Measurements from ENCODE around the gene PTPRT. TPM values are rescaled to one million over a fixed set of nuclear protein-coding genes. Genes with fewer than 3 reads are reported as not detected.
A peak's percentile ranks its signal among the peaks of the same experiment; 100 is the strongest.

PTPRT gene
- total RNA-seq, 1 donor from 2014 or later, result 0.11 TPM

DNA sequence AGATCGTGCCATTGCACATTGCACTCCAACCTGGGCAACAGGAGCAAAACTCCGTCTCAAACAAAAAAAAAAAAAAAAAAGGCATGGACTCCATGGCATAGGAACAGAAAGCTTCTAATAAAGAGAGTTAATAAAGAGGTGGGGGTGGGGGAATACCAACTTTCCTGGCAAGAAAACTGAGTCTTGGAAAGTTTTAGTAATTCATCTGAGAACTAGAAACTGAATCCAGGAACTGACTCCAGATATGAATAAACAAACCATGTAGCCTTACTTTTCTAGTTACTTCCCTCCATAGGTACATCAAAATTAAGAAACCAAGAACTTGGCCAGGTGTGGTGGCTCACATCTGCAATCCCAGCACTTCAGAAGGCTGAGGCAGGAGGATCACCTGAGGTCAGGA, 38.5 kb downstream of the PTPRT start:
- no peak for DNase-seq
- no peak for ATAC-seq (ENCODE audit: poor library complexity)
- intact Hi-C loops (cut with DNase I), result no loop called here

DNA sequence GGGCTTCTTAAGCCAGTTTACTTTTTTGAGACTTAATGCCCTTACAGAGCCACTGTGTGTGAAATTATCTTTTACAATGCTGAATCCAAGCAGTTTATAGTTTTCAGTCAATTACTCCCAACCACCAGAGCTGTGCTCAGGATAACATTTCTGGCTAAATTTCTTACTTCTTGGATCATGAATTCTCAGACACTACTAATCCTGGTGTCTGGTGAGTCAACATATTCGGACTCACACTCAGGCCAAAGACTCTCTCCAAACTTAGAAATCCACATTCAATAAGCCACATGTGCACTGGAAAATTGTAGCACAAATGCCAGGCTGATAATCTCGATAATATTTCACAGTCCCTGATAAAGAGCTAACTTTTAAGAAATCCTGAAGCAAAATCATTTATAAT, 49.0 kb downstream of the PTPRT start:
- intact Hi-C loops (cut with DNase I), result no loop called here
- DNase-seq, result no peak
- no peak for ATAC-seq (ENCODE audit: poor library complexity)

DNA sequence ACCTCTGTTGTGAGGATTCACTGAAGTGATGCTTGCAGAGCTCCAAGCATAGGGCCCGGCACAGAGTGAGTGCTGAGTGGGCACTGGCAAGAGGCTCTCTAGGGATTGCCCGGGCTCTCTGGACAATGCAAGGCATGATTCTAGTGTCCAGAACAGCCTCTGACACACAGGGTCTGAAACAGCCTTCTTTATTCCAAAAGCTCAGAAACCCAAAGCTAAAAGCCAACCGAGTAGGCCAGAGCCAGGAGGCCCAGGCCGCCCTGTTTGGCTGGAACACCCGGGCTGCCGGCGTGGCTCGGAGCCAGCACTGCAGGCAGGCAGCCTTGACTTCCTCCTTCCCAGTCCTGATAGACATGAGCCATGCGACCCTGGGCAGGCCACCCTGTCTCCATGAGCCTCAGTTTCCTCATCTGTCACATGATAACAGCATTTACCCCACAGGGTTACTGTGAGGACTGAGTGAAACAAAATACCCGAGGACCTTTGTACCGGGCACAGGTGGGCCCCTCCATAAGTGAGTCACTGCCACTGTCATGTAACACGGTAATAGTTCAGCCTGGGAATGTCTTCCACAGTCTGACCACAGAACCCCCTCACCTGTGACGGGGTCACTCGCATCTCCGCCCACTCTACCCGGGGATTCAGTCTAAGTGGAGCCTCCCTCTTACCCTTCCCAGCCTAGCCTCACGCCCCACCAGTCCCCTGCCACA, 51.5 kb downstream of the PTPRT start:
- no peak for ATAC-seq (ENCODE audit: poor library complexity)

DNA sequence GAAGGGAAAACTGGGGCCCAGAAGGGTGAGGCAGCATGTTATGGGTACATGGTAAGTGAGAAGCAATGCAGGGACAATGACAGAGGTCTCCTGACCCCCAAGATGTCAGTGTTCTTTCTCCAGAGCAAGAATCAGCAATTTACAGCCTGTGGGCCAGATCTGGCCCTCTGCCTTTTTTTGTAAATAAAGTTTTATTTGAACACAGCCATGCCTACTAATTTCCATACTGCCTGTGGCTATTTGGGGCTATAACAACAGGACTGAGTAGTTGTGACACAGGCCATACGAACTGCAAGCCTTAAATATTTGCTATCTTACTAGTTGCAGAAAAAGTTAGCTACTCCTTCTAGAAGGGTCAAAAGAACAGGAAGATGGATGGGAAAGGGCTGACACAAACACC, 52.5 kb downstream of the PTPRT start:
- DNase-seq, result no peak
- ATAC-seq (ENCODE audit: poor library complexity), result no peak
- intact Hi-C loops (cut with DNase I), result no loop called here

More for the DNA sequence above, 51.5 kb downstream of the PTPRT start:
- peak; percentile 47 for DNase-seq
- intact Hi-C loops (cut with DNase I), result no loop called here

DNA sequence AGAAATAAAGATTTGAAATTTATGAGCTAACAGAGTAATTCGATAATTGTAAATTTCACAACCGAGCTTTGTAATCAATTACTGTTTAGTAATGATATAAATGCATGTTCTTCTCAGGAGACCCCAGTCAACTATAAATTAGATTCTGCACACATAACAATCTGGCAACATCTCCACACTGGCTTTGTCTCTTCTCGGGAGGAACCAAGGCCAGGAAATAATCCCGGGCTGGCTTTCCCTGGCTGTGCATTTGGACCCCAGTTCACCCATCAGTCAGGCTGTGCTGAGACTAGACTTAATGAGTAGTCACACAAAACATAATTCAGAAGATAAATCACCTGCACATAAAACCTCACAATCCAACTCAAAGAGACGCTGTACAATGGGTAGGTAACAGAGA, 65.5 kb downstream of the PTPRT start:
- intact Hi-C loops (cut with DNase I), result no loop called here
- DNase-seq (no peak), ATAC-seq (ENCODE audit: poor library complexity) (no peak)

DNA sequence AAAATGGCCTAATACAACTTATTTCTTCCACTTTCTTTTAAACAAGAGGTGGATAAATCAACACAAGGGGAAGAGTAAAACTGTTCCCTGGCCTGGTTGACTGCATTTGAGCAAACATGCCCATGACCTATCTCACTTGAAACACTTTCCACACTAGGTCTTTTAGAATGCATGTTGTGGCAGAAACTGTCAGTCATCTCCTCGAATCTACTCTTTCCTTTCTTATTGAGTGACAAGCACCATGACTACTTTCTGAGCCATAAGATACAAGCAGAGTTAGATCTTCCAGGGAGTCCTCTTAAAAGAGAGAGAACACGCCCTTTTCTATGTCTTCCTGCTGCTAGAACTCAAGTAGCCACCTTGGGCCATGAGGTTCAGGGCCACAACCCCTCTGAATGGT, 66.5 kb downstream of the PTPRT start:
- no peak for ATAC-seq (ENCODE audit: poor library complexity)
- intact Hi-C loops (cut with DNase I), result no loop called here
- no peak for DNase-seq

DNA sequence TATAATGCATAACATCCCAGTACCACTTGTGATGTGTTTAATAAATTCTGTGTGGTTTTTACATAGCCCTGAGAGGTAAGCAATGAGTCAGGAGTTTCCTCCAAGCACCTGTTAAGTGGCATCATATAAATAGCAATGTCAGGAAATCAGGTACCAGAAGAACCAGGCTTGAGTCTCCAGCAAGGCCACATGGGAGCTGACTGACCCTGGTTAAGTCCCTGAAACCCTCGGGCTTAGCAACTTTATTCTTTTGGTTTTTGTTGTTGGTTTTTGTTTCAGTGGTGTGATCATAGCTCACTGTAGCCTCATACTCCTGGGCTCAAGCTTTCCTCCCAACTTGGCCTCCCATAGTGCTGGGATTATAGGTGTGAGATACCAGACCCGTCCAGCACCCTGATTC, 70.0 kb downstream of the PTPRT start:
- ATAC-seq (ENCODE audit: poor library complexity) (no peak), DNase-seq (no peak)
- intact Hi-C loops (cut with DNase I), result no loop called here

DNA sequence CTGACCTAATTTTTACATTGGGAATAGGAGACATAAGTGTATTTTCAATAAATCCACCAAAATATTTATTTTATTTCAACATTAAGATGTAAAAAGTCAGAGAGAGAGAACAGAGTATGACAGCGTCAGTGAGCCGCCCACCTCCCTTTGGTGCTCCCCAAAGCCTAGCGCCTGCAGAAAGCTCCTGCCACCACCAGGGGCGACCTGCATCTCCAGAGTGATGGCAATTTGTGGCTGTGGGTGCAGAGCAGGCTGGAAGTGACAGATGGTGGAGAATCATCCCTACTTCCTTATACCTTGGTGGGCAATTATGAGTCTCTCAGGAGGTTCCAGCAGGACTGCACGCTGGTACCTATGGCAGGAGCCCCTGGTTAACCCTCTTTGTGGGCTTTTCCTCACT, 87.3 kb downstream of the PTPRT start:
- ATAC-seq (ENCODE audit: poor library complexity) (no peak), DNase-seq (no peak)
- intact Hi-C loops (cut with DNase I), result no loop called here

DNA sequence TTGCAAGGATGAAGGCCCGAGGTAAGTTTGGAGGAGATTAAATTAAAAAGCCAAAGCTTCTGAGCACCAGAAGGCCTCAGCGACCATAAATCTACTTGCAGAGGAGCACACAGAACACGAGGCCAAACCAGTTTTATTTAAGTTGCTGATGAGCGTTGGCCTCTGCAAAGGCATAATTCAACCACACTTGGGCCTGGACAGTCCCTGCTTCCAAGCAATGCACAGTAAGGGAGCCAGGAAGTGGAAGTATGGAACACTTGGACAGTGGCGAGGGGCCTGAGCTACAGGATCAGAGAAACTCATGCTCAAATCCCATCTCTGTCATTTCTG, 92.8 kb downstream of the PTPRT start:
- intact Hi-C loops (cut with DNase I), result no loop called here
- DNase-seq, result no peak
- ATAC-seq (ENCODE audit: poor library complexity), result no peak

DNA sequence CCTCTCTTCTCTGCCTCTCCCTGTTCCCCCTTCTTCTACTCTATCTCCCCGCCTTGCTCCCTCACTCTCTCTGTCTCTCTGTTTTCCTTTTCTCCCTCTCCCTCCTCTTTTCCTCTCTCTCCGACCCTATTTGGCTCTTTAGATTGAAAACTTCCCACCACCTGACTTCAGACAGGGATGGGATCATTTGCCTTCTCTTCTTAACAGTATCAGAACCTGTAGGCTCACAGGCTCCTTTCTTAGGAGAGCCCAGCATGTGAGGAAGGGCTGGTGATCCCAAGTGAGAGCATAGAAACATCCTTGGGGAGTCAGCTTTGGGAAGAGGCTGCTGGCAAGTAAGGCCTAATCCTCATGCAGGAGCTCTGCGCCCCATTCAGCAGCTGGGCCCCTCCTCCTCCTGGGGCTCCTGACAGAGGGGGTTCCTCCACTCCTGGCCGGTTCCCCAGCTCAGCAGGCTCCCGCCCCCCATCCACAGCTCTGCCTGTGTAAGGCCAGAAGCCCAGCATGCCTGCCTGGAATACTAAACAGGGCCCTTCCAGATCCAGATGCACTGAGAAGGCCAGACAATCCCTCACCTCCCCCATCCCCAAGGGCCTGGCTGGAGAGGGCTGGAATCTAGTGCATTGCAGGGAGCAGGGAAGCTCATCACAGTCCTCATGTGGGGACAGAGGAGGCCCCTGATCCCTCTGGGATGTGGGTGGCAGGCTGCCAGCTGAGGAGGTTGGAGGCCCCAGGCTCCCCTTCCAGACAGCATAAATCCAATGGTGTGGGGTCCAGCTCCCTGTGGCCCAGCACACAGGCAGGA, 93.4 kb downstream of the PTPRT start:
- intact Hi-C loops (cut with DNase I), result no loop called here
- no peak for ATAC-seq (ENCODE audit: poor library complexity)

DNA sequence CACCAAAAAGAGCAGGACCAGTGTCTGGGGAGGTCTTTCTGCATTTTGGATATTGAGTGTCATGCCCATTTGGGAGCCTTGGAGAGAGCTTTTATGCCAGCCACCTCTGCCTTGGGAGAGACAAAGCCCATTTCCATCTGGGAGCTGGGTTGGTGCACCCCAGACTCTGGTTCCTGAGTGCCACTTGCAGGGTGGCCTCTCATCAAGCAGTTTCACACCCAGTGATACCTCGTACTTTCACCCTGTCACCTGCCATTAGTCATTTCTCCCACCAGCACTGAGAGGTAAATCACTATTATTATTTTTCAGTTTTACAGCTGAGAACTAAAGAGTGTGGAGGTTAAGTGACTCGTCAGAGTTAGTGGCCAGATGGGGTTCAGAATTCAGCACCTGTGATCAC, 94.7 kb downstream of the PTPRT start:
- DNase-seq (no peak), ATAC-seq (ENCODE audit: poor library complexity) (no peak)
- intact Hi-C loops (cut with DNase I), result no loop called here

More for the DNA sequence above, 93.4 kb downstream of the PTPRT start:
- no peak for DNase-seq

DNA sequence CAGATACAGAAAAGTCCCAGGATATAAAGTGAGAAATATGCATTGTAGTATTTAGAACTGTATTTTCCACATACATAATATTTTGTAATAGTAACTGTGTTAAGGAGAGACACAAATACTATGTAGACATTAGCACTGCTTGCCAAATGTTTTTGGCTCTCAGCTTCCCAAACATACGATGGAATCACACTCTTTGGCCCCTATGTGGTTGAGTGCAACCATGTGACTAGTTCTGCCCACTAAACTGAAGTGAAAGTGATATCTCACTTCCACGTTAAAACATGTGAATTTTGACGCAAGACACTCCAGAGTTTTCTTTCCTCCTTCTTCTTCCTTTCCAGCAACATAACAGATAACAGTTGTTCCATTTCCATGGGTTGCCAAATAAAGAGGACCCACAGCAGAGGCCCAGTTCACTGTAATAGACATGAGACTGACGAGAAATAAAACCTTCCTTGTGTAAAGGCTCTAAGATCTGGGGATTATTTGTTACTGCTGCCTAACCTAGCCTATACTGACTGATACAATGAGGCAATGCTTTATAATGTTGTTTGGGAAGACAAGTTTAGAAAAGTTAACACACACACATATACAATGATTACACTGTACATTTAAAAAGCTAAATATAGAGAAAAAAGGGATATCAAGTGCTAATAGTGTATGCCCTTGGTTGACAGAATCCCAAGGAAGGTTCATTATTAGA, 97.2 kb downstream of the PTPRT start:
- DNase-seq (no peak), ATAC-seq (ENCODE audit: poor library complexity) (no peak)
- intact Hi-C loops (cut with DNase I), result no loop called here

DNA sequence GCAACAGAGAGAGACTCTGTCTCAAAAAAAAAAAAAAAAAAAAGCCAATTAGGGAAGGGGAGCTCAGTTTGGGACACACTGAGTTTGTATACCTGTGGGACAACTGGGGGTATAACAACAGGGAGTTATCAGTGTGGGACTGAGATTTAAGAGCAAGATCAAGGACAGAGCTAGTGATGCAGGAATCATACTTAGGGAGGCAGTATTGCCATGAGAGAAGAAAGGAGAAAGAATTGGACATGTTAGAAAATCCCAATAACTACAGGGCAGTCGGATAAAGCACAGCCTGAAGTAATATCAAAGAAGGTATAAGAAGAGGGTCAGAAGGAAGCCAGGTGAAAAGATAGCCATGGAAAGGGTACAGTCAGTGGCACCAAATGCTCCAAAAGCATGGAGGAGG, 121.2 kb downstream of the PTPRT start:
- intact Hi-C loops (cut with DNase I), result no loop called here
- no peak for ATAC-seq (ENCODE audit: poor library complexity)
- DNase-seq, result no peak

DNA sequence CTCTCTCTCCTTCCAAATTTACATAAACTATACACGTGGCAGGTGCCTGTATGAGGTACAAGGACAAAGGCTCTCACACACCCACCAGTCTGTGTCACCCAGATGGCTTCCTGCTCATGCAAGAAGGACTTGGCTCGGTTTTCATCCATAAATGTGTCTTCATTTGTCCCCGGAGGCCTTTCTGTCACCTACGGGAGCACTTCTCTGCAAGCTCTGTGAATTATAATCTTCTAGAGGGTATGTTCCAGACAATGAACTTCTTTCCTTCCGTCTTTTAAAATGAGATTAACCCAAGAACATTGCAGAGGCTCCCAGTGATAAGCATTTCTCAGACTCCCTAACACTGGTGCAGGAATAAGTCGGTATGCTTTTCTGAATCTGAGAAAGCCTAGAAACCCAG, 123.6 kb downstream of the PTPRT start:
- intact Hi-C loops (cut with DNase I), result no loop called here
- ATAC-seq (ENCODE audit: poor library complexity) (no peak), DNase-seq (no peak)

DNA sequence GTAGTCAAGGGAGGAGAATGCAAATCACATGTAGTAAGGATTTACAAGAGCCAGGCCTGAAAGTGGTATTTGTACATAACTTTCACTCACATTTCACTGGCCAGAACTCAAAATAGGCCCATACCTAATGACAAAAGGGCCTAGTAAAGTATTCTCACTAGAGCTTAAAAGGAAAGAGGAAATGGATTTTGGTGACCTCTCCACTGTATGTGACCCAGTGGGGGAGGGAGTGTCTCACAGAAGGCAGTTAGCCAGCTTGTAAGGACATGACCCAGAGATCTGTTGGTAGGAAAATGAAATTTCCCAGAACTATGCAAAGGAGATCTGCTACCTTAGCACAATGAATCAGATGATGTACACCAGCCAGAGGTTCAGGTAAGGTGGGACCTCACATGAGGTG, 124.4 kb downstream of the PTPRT start:
- DNase-seq (no peak), ATAC-seq (ENCODE audit: poor library complexity) (no peak)
- intact Hi-C loops (cut with DNase I), result no loop called here

DNA sequence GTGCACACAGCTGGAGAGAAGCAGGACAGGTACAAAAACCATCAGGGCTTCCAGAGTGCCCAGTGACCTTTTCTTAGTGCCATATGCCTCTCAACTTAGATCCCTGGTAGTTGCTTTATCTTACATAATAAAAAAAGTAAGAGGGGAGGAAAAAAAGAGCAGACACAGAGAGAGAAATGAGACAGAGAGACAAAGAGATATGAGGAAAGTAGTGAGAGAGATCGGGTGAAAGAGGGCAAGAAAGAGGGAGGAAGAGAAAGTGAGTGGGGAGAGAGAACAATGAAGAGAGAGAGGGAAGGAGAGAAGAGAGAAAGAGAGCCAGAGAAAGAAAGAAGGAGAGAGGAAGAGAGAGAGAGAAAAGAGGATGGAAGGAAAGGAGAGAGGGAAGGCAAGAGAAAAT, 131.6 kb downstream of the PTPRT start:
- DNase-seq, result no peak
- intact Hi-C loops (cut with DNase I), result no loop called here
- ATAC-seq (ENCODE audit: poor library complexity), result no peak

DNA sequence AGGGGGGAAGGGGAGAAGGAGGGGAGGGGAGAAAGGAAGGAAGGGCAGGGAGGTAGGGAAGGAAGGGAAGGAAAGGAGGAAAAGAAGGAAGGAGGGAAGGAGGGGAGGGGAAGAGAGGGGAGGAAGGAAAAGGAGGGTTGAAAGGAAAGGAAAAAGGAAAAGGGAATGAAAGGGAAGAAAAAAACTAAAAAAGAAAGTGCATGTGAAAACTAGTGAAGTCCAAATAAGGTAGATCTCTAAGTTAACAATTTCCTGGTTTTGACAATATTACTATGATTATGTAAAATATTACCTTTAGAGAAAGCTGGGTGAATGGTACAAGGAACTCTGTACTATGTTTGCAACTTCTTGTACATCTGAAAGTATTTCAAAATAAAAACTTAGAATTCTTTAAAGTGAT, 132.4 kb downstream of the PTPRT start:
- intact Hi-C loops (cut with DNase I), result no loop called here
- ATAC-seq (ENCODE audit: poor library complexity), result no peak
- no peak for DNase-seq

DNA sequence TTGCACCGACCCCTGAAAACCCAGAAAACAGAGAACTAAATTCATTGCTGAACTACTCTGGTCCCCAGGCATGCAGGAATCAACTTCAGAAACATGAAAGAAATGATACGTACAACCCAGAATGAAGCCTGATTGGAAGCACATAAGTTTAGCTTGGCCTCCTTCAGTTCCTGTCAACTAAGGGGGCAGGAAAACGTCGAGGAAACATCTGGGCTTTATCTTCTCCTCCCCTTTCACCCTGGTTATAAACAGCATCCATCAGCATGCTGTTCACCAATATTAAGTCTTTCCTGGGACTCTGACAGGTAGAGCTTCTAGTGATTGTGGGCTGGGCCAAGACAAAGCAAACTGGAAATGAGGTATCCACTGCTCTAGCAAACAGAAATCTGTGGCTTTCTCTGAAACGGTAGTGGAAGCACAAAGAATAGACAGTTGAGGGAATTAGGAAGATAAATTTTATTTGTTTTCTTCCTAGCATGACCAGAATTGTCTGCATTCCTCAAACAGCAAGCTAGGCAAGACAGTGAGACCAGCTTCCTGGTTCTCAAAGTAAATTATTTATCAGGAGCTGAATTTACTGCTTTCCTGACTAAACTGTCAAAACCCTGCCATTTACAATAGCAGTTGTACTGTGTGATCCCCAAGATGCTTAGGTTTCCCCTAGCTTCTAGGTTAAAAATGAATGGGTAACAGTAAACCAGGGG, 134.4 kb downstream of the PTPRT start:
- intact Hi-C loops (cut with DNase I), result no loop called here
- DNase-seq, result no peak
- ATAC-seq (ENCODE audit: poor library complexity), result no peak

DNA sequence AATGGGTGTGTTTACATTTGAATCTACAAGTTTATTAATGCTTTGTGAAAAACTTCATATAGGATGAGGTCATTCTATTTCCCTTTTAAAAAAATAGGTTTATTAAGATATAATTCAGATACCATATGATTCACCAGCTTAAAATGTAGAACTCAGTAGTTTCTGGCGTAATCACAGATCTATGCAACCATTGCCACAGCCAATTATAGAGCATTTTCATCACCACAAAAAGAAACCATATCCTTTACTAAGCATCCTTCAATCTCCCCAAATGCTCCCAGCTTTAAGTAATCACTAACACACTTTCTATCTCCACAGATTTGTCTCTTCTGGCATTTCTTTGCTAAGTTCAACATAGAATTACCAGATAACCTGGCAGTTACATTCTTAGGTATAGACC, 137.2 kb downstream of the PTPRT start:
- no peak for DNase-seq
- intact Hi-C loops (cut with DNase I), result no loop called here
- ATAC-seq (ENCODE audit: poor library complexity), result no peak

Data from Right ventricle myocardium superior (tissue), 1 donor.